Cardiac muscle cell (in vitro differentiated cells and primary cell): ENCODE results near the gene TEX12. TPM values are rescaled to one million over a fixed set of nuclear protein-coding genes. Genes with fewer than 3 reads are reported as not detected.
"Not testable (repeated sequence)": the region's sequence is repeated elsewhere in the genome, so short reads cannot be mapped to it uniquely, and the experiment has no call there.

Experiments used
- DNase-seq, 2 donors: peaks; one replicate each; pipeline versions ENCODE4 v3.0.0 to v3.0.0-alpha.2; 2010 to 2017; ENCODE audit warnings: low read depth in 1 of 2, low spot score in 1 of 2
- H3K27ac ChIP-seq: fragments of 200-600 bp; sonication (generic); 2 replicates; pipeline ENCODE4 v1.5.1; 2016
- H3K27me3 ChIP-seq: fragments of 200-600 bp; sonication (generic); 2 replicates; pipeline ENCODE4 v1.6.0; 2016; ENCODE audit warnings: control low read depth
- H3K36me3 ChIP-seq: fragments of 200-600 bp; sonication (generic); 2 replicates; pipeline ENCODE4 v1.5.1; 2016; ENCODE audit warnings: control low read depth
- H3K4me1 ChIP-seq: fragments of 200-600 bp; sonication (generic); 2 replicates; pipeline ENCODE4 v1.8.1; 2017; ENCODE audit warnings: low read depth, mild to moderate bottlenecking, mixed run types
- H3K4me3 ChIP-seq: fragments of 200-600 bp; sonication (generic); 2 replicates; pipeline ENCODE4 v1.5.1; 2016; ENCODE audit warnings: mild to moderate bottlenecking
- H3K9me3 ChIP-seq: fragments of 200-600 bp; sonication (generic); 2 replicates; pipeline ENCODE4 v1.5.1; 2017; ENCODE audit warnings: low read depth, mild to moderate bottlenecking, control low read depth
- polyA plus RNA-seq: library from polyadenylated mRNA; unstranded; fragments of >200 nt; fragmentation: Nextera tagmentation; extraction: Ambion mirVana; gene quantifications from 2 replicates; pipeline ENCODE4 v1.2.1, GENCODE V29; 2016
- total RNA-seq: library from RNA; depleted of rRNA; stranded (reverse); fragments of >200 nt; gene quantifications from 2 replicates; pipeline ENCODE4 v1.2.3, GENCODE V29; 2016
- TF ChIP-seq, protein P1 (sequence below): IDR thresholded peaks from 2 replicates; pipeline ENCODE4 v1.5.1; 2012; ENCODE audit warnings: low read depth, mild to moderate bottlenecking, low read length

Gene TEX12
- total and polyA plus RNA-seq, 2 experiments from 2014 or later = 0.28 TPM; not detected in 1

DNA sequence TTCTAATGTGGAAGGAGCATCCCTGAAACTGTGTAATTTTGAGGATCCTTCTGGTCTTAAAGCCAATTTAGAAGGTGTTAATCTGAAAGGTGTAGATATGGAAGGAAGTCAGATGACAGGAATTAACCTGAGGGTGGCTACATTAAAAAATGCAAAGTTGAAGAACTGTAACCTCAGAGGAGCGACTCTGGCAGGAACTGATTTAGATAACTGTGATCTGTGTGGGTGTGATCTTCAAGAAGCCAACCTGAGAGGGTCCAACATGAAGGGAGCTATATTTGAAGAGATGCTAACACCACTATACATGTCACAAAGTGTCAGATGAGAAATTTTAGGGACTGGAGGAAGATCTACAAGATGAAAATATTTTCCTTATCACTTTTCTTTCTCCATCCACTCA lies 15.7 kb downstream of the TEX12 start:
- TF ChIP-seq, protein P1, sequence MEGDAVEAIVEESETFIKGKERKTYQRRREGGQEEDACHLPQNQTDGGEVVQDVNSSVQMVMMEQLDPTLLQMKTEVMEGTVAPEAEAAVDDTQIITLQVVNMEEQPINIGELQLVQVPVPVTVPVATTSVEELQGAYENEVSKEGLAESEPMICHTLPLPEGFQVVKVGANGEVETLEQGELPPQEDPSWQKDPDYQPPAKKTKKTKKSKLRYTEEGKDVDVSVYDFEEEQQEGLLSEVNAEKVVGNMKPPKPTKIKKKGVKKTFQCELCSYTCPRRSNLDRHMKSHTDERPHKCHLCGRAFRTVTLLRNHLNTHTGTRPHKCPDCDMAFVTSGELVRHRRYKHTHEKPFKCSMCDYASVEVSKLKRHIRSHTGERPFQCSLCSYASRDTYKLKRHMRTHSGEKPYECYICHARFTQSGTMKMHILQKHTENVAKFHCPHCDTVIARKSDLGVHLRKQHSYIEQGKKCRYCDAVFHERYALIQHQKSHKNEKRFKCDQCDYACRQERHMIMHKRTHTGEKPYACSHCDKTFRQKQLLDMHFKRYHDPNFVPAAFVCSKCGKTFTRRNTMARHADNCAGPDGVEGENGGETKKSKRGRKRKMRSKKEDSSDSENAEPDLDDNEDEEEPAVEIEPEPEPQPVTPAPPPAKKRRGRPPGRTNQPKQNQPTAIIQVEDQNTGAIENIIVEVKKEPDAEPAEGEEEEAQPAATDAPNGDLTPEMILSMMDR = no peak

DNA sequence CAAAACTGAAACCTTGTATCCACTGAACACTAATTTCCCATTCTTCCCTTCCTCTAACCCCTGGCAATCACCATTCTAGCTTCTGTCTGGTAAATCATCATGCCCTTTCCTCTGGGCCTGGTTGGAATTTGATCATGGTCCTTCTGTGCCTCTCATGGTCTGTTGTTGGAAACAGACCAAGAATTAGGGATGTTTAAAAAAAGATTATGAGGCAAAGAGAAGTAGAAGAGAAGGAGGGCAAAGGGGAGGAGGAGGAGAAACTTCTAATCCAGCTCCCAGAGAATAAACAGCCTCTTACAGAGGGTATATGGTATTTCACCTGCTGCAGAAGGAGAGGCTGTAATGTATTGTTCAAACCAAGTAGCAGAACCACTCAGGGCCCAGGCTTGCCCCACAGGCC lies 18.7 kb downstream of the TEX12 start:
- TF ChIP-seq, protein P1 = no peak
- H3K27ac ChIP-seq = peak overlapping the region; percentile 49
- H3K27me3 ChIP-seq = no peaks in the 10 kb centered on the region
- H3K9me3 ChIP-seq = no peaks in the 10 kb centered on the region
- H3K36me3 ChIP-seq = no peaks in the 10 kb centered on the region
- no peak for DNase-seq
- peaks cover 15% of the 10 kb centered on the region for H3K4me1 ChIP-seq
- no peak overlapping the region for H3K4me3 ChIP-seq

More for the DNA sequence above, 15.7 kb downstream of the TEX12 start:
- H3K27me3 ChIP-seq = no peaks in the 10 kb centered on the region
- H3K36me3 ChIP-seq = no peaks in the 10 kb centered on the region
- no peak overlapping the region for H3K27ac ChIP-seq
- DNase-seq = no peak
- no peak overlapping the region for H3K4me3 ChIP-seq
- H3K4me1 ChIP-seq = peaks cover 28% of the 10 kb centered on the region
- H3K9me3 ChIP-seq = no peaks in the 10 kb centered on the region

DNA sequence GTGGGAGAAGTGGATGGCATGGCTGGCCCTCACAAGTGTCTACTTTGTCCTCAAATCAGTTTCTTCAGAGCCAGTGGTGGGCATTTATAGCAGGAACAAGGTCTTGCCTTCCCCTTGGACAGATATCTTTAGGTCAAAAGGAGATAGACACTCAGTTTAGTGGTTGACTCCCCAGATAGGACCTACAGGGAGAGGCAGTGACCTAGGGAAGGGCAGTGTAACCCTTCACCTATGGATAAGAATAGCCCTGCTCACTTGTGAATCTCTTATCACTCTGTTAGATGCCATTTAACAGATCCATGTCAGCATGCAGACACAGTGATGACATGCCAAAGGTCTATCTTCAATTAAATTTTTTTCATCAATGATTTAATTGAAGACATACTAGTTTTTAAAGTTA lies 19.1 kb downstream of the TEX12 start:
- peak overlapping the region; percentile 49 for H3K27ac ChIP-seq
- H3K4me1 ChIP-seq = peaks cover 15% of the 10 kb centered on the region
- H3K4me3 ChIP-seq = no peak overlapping the region
- no peaks in the 10 kb centered on the region for H3K27me3 ChIP-seq
- H3K9me3 ChIP-seq = no peaks in the 10 kb centered on the region
- TF ChIP-seq, protein P1 = no peak
- no peaks in the 10 kb centered on the region for H3K36me3 ChIP-seq
- DNase-seq = no peak

DNA sequence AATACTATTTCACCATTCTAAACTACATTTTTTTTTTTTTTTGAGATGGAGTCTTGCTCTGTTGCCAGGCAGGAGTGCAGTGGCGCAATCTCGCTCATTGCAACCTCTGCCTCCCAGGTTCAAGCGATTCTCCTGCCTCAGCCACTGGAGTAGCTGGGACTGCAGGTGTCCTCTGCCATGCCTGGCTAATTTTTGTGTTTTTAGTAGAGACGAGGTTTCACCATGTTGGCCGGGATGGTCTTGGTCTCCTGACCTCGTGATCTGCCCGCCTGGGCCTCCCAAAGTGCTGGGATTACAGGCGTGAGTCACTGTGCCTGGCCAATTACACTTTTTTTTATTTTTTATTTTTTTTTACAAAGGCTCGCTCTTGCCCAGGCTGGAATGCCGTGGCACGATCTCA lies 27.9 kb downstream of the TEX12 start:
- not testable (repeated sequence) for H3K4me3 ChIP-seq, DNase-seq, H3K27ac ChIP-seq, H3K9me3 ChIP-seq, H3K27me3 ChIP-seq, H3K4me1 ChIP-seq
- peaks cover 10% of the 10 kb centered on the region for H3K36me3 ChIP-seq

DNA sequence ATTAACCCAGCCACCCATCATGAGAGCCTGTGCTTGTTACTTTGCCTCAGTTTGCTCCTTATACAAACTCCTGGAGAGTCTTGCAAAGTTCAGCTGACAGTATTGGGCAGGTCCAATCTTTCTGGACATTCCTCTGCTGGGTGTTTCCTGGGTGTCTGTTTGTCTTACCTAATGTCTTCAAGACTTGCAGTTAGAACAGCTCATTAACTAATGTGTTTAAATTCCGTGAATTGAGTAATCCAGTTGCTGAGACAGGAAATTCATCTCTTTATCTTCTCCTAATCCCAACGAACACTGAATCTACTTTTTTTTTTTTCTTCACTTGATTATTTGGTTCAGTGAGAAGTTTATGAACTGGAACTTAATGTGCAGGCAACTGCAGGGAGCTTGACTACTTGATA lies 28.8 kb downstream of the TEX12 start:
- TF ChIP-seq, protein P1 = no peak
- Histone ChIP-seq H3K9me3 (no peaks in the 10 kb centered on the region), H3K4me1 (no peaks in the 10 kb centered on the region), H3K27me3 (no peaks in the 10 kb centered on the region), H3K27ac (no peak overlapping the region), H3K4me3 (no peak overlapping the region), H3K36me3 (peaks cover 18% of the 10 kb centered on the region)
- DNase-seq = peak in 1 of 2 donors; percentile 34

DNA sequence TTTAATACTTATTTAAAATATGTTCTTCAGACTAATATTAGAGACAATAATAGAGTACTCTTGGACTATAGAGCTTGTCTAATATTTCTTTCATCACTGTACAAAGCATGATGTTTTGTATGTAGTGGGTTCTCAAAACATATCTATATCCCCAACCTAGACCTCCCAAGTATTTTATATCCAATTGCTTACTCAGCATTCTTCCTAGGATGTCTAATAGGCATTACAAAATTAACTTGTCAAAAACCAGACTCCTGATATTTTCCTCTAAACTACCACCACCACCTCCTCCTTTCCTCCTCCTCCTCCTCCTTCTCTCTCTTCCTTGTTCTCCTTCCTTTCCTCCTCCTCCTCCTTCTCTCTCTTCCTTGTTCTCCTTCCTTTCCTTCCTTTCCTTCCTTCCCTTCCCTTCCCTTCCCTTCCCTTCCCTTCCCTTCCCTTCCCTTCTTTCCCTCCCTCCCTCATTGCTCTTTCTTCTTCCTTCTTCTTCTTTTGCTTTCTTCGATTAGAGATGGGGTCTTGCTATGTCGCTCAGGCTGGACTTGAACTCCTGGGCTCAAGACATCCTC lies 29.4 kb downstream of the TEX12 start:
- no peak for DNase-seq
- H3K4me3 ChIP-seq = no peak overlapping the region

DNA sequence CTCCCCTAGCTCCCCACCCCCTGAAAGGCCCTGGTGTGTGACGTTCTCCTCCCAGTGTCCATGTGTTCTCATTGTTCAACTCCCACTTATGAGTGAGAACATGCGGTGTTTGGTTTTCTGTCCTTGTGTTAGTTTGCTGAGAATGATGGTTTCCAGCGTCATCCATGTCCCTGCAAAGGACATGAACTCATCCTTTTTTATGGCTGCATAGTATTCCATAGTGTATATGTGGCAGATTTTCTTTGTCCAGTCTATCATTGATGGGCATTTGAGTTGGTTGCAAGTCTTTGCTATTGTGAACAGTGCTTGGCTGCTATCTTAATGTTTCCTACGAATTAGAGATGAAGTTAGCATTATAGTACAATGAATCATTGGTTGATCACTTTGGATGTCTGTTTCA lies 31.9 kb downstream of the TEX12 start:
- H3K4me1 ChIP-seq, DNase-seq, H3K27me3 ChIP-seq, H3K4me3 ChIP-seq, H3K27ac ChIP-seq, H3K9me3 ChIP-seq: not testable (repeated sequence)
- H3K36me3 ChIP-seq = peaks cover 29% of the 10 kb centered on the region

More for the DNA sequence above, 29.4 kb downstream of the TEX12 start:
- H3K27ac ChIP-seq = no peak overlapping the region
- H3K36me3 ChIP-seq = peaks cover 22% of the 10 kb centered on the region
- no peaks in the 10 kb centered on the region for H3K9me3 ChIP-seq
- no peaks in the 10 kb centered on the region for H3K4me1 ChIP-seq
- no peaks in the 10 kb centered on the region for H3K27me3 ChIP-seq
- TF ChIP-seq, protein P1 = no peak
